Measurements from ENCODE around the gene TMC3. TPM values are rescaled to one million over a fixed set of nuclear protein-coding genes. Genes with fewer than 3 reads are reported as not detected.

The TMC3 gene
- polyA plus RNA-seq, 2 of the 4 experiments (the other 2 are of a cell fraction) = not detected

DNA sequence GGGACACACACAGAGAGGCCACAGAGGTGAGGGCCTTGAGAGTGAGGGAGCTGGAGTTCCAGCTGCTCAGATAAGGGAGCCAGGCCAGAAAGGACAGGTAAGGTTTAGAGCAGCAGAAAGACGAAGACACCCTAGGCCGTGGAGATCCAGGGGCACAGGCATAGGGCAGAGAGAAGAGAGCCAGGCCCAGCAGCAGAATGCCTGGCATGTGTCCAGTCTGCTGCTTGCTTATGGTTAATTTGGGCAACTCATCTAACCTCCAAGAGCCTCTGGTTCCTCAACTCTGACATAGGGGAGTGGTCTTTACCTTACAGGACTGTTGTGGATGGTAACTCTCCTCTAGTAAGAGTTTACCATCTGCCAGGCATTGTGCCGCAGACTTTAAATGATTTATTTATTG is 86.0 kb downstream of the TMC3 start:
- no peaks in the 10 kb centered on the region for H3K9me3 ChIP-seq
- no peak for DNase-seq (ENCODE audit: low read depth in 1 of 2, low spot score in 1 of 2)
- FAIRE-seq = no peak
- H3K4me3 ChIP-seq = no peak overlapping the region
- 49% methylated on average over 3 of the region's 3 CpGs for WGBS (ENCODE audit: missing lambda C conversion rate)
- no peak for ATAC-seq
- TF ChIP-seq, protein P1, sequence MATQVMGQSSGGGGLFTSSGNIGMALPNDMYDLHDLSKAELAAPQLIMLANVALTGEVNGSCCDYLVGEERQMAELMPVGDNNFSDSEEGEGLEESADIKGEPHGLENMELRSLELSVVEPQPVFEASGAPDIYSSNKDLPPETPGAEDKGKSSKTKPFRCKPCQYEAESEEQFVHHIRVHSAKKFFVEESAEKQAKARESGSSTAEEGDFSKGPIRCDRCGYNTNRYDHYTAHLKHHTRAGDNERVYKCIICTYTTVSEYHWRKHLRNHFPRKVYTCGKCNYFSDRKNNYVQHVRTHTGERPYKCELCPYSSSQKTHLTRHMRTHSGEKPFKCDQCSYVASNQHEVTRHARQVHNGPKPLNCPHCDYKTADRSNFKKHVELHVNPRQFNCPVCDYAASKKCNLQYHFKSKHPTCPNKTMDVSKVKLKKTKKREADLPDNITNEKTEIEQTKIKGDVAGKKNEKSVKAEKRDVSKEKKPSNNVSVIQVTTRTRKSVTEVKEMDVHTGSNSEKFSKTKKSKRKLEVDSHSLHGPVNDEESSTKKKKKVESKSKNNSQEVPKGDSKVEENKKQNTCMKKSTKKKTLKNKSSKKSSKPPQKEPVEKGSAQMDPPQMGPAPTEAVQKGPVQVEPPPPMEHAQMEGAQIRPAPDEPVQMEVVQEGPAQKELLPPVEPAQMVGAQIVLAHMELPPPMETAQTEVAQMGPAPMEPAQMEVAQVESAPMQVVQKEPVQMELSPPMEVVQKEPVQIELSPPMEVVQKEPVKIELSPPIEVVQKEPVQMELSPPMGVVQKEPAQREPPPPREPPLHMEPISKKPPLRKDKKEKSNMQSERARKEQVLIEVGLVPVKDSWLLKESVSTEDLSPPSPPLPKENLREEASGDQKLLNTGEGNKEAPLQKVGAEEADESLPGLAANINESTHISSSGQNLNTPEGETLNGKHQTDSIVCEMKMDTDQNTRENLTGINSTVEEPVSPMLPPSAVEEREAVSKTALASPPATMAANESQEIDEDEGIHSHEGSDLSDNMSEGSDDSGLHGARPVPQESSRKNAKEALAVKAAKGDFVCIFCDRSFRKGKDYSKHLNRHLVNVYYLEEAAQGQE (IDR thresholded peaks at IDR 0.05) = no peak
- TF ChIP-seq HOXB5 (CRISPR knock-in tag; IDR thresholded peaks at IDR 0.05) (no peak), KDM1A (IDR thresholded peaks at IDR 0.05; ENCODE audit: low read depth) (no peak), GATA3 (IDR thresholded peaks at IDR 0.05; ENCODE audit: borderline replicate concordance) (no peak), NR3C1 (IDR thresholded peaks at IDR 0.05) (no peak), MAZ (IDR thresholded peaks at IDR 0.05; ENCODE audit: borderline replicate concordance, low read depth, low read length) (no peak), HDAC2 (IDR thresholded peaks at IDR 0.05) (no peak), HEYL (CRISPR knock-in tag; IDR thresholded peaks at IDR 0.05) (no peak), ZC3H11A (IDR thresholded peaks at IDR 0.05) (no peak), POLR2A (IDR thresholded peaks at IDR 0.05; ENCODE audit: low read length) (no peak), JUNB (IDR thresholded peaks at IDR 0.05) (no peak)
- no peak overlapping the region for H3K4me2 ChIP-seq
- ChIA-PET CTCF (interaction anchor here (1.0 to 2.1 kb wide), 2 partner anchors 13 to 22 kb away, joined by 5 to 11 read pairs; no protein-coding TSS in a partner anchor), POLR2A (no interaction called here)
- H3K4me1 ChIP-seq = no peaks in the 10 kb centered on the region
- no peak overlapping the region for H3K27ac ChIP-seq

DNA sequence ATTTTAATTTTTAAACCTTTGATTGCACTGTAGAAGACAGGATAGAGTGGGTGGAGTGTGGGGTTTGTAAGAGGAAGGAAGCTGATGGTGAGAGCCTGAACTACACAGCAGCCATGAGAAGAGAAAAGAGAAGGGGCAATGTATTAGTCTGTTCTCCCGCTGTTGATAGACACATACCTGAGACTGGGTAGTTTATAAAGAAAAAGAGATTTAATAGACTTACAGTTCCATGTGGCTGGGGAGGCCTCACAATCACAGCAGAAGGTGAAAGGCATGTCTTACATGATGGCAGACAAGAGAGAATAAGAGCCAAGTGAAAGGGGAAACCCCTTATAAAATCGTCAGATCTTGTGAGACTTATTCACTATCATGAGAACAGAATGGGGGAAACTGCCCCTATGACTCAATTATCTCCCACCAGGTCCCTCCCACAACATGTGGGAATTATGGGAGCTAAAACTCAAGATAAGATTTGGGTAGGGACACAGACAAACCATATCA is 87.3 kb downstream of the TMC3 start:
- ATAC-seq (no peak), DNase-seq (ENCODE audit: low read depth in 1 of 2, low spot score in 1 of 2) (no peak), FAIRE-seq (no peak)
- CTCF ChIA-PET = interaction anchor here (1.2 to 2.2 kb wide), 6 partner anchors 11 to 114 kb away, joined by 3 to 17 read pairs (median 4); no protein-coding TSS in a partner anchor
- POLR2A ChIA-PET = no interaction called here
- H3K4me3 ChIP-seq = no peak overlapping the region
- 49% methylated on average over 2 of the region's 2 CpGs for WGBS (ENCODE audit: missing lambda C conversion rate)
- H3K4me1 ChIP-seq = no peaks in the 10 kb centered on the region
- H3K27ac ChIP-seq = no peak overlapping the region
- H3K4me2 ChIP-seq = no peak overlapping the region
- TF ChIP-seq POLR2A (IDR thresholded peaks at IDR 0.05; ENCODE audit: low read length) (no peak), ZSCAN20 (CRISPR knock-in tag; IDR thresholded peaks at IDR 0.05) (no peak), EHF (CRISPR knock-in tag; IDR thresholded peaks at IDR 0.05) (no peak), MAFK (IDR thresholded peaks at IDR 0.05; ENCODE audit: partially characterized antibody) (no peak), EHMT2 (IDR thresholded peaks at IDR 0.05; ENCODE audit: low read depth) (no peak), CHD4 (IDR thresholded peaks at IDR 0.05; ENCODE audit: borderline replicate concordance) (no peak), HOXB13 (CRISPR knock-in tag; IDR thresholded peaks at IDR 0.05; ENCODE audit: low read depth) (no peak), HDAC2 (IDR thresholded peaks at IDR 0.05) (no peak), NR3C1 (IDR thresholded peaks at IDR 0.05) (no peak), ZC3H11A (IDR thresholded peaks at IDR 0.05) (no peak), FOXS1 (CRISPR knock-in tag; IDR thresholded peaks at IDR 0.05) (no peak)
- TF ChIP-seq, protein P2, sequence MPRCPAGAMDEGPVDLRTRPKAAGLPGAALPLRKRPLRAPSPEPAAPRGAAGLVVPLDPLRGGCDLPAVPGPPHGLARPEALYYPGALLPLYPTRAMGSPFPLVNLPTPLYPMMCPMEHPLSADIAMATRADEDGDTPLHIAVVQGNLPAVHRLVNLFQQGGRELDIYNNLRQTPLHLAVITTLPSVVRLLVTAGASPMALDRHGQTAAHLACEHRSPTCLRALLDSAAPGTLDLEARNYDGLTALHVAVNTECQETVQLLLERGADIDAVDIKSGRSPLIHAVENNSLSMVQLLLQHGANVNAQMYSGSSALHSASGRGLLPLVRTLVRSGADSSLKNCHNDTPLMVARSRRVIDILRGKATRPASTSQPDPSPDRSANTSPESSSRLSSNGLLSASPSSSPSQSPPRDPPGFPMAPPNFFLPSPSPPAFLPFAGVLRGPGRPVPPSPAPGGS (IDR thresholded peaks at IDR 0.05) = no peak
- TF ChIP-seq, protein P3, sequence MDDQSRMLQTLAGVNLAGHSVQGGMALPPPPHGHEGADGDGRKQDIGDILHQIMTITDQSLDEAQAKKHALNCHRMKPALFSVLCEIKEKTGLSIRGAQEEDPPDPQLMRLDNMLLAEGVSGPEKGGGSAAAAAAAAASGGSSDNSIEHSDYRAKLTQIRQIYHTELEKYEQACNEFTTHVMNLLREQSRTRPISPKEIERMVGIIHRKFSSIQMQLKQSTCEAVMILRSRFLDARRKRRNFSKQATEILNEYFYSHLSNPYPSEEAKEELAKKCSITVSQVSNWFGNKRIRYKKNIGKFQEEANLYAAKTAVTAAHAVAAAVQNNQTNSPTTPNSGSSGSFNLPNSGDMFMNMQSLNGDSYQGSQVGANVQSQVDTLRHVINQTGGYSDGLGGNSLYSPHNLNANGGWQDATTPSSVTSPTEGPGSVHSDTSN (IDR thresholded peaks at IDR 0.05) = no peak
- TF ChIP-seq, protein P4, sequence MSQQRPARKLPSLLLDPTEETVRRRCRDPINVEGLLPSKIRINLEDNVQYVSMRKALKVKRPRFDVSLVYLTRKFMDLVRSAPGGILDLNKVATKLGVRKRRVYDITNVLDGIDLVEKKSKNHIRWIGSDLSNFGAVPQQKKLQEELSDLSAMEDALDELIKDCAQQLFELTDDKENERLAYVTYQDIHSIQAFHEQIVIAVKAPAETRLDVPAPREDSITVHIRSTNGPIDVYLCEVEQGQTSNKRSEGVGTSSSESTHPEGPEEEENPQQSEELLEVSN (IDR thresholded peaks at IDR 0.05; ENCODE audit: borderline replicate concordance, low read depth) = no peak
- H3K9me3 ChIP-seq = no peaks in the 10 kb centered on the region
